Measurements from ENCODE around the gene CYB561D2. TPM values are rescaled to one million over a fixed set of nuclear protein-coding genes. Genes with fewer than 3 reads are reported as not detected.
A peak's percentile ranks its signal among the peaks of the same experiment; 100 is the strongest.

The CYB561D2 gene
- total and polyA plus RNA-seq, 9 of the 15 experiments (the other 6 are each of a cell fraction or from before 2014, with no cell fraction given) = 4.2 to 16.6 (median 9.4) TPM

DNA sequence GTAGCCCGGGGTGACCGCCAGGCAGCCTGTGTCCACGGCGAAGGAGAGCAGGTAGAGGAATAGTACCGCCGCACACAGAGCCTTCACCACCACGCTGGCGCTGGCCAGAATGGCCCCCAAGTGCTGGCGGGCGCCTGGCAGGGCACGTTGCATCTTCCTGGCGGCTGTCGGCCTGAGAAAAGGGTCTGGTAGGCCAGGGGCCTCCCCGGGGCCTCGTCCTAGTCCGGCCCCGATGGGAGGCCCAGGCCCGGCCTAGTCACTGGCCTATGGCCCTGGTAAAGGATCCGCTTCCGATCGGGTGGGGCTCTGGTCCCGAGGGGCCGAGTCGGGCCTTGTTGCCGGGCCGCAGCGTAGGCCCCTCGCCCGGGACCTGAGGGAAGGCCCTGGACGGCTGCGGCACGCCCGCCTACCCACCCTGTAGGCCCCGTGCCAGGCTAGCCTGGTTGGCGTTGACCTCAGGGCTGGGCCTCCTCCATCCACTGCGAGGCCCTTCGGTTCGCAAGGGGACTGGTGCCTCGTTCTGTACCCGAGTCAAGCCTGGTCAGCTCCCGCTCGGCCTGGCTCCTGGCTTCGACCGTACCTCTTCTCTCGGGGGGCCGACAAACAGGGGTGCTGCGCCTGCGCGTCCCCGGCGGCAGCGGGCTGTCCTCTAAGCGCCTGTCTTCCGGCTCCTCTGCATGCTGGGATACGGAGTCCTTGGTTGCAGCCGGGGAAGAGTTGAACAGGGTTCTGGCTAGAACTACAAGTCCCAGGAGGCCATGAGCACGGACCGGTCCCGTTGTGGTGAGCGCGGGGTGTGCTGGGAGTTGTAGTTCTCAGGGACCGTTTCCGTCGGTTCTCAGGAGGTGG, 8.5 kb downstream of the CYB561D2 start, which contains the start of gene TMEM115 (continued):
- TF ChIP-seq BRF1 (IDR thresholded peaks at IDR 0.05; ENCODE audit: borderline replicate concordance, extremely low read depth, insufficient read length) = no peak
- no peak for TF ChIP-seq ARHGAP35 (IDR thresholded peaks at IDR 0.05; ENCODE audit: partially characterized antibody)
- no peak for TF ChIP-seq CBFA2T3 (IDR thresholded peaks at IDR 0.05)
- TF ChIP-seq NFIX (CRISPR knock-in tag; IDR thresholded peaks at IDR 0.05; ENCODE audit: low read depth) = no peak
- TF ChIP-seq MCM7 (IDR thresholded peaks at IDR 0.05) = no peak
- TF ChIP-seq ZFP1 (CRISPR knock-in tag; IDR thresholded peaks at IDR 0.05) = no peak
- 0 out of 2 replicates have a peak, but pooled peaks have one; percentile 51 for TF ChIP-seq NR3C1 (CRISPR knock-in tag; IDR thresholded peaks at IDR 0.05)
- TF ChIP-seq, protein P1, sequence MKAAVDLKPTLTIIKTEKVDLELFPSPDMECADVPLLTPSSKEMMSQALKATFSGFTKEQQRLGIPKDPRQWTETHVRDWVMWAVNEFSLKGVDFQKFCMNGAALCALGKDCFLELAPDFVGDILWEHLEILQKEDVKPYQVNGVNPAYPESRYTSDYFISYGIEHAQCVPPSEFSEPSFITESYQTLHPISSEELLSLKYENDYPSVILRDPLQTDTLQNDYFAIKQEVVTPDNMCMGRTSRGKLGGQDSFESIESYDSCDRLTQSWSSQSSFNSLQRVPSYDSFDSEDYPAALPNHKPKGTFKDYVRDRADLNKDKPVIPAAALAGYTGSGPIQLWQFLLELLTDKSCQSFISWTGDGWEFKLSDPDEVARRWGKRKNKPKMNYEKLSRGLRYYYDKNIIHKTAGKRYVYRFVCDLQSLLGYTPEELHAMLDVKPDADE (conservative IDR thresholded peaks at IDR 0.05; ENCODE audit: control insufficient read depth, low read depth, low read length) = peak; percentile 100
- no peak for TF ChIP-seq ZNF124 (CRISPR knock-in tag; IDR thresholded peaks at IDR 0.05)
- TF ChIP-seq, protein P2, sequence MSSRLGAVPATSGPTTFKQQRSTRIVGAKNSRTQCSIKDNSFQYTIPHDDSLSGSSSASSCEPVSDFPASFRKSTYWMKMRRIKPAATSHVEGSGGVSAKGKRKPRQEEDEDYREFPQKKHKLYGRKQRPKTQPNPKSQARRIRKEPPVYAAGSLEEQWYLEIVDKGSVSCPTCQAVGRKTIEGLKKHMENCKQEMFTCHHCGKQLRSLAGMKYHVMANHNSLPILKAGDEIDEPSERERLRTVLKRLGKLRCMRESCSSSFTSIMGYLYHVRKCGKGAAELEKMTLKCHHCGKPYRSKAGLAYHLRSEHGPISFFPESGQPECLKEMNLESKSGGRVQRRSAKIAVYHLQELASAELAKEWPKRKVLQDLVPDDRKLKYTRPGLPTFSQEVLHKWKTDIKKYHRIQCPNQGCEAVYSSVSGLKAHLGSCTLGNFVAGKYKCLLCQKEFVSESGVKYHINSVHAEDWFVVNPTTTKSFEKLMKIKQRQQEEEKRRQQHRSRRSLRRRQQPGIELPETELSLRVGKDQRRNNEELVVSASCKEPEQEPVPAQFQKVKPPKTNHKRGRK (tag; IDR thresholded peaks at IDR 0.05) = no peak
- TF ChIP-seq, protein P3, sequence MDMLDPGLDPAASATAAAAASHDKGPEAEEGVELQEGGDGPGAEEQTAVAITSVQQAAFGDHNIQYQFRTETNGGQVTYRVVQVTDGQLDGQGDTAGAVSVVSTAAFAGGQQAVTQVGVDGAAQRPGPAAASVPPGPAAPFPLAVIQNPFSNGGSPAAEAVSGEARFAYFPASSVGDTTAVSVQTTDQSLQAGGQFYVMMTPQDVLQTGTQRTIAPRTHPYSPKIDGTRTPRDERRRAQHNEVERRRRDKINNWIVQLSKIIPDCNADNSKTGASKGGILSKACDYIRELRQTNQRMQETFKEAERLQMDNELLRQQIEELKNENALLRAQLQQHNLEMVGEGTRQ (CRISPR knock-in tag; IDR thresholded peaks at IDR 0.05) = no peak
- TF ChIP-seq KLF6 (CRISPR knock-in tag; IDR thresholded peaks at IDR 0.05; ENCODE audit: borderline replicate concordance) = 0 out of 2 replicates have a peak, but pooled peaks have one; percentile 6
- TF ChIP-seq SMARCE1 (IDR thresholded peaks at IDR 0.05) = no peak
- TF ChIP-seq RBM25 (IDR thresholded peaks at IDR 0.05; ENCODE audit: low read depth, low read length, severe bottlenecking) = no peak
- TF ChIP-seq RBFOX2 (IDR thresholded peaks at IDR 0.05; ENCODE audit: low read depth, low read length) = peak; percentile 77
- no peak for TF ChIP-seq XRCC4 (IDR thresholded peaks at IDR 0.05; ENCODE audit: extremely low read depth, insufficient read depth, insufficient read length)
- TF ChIP-seq, protein P4, sequence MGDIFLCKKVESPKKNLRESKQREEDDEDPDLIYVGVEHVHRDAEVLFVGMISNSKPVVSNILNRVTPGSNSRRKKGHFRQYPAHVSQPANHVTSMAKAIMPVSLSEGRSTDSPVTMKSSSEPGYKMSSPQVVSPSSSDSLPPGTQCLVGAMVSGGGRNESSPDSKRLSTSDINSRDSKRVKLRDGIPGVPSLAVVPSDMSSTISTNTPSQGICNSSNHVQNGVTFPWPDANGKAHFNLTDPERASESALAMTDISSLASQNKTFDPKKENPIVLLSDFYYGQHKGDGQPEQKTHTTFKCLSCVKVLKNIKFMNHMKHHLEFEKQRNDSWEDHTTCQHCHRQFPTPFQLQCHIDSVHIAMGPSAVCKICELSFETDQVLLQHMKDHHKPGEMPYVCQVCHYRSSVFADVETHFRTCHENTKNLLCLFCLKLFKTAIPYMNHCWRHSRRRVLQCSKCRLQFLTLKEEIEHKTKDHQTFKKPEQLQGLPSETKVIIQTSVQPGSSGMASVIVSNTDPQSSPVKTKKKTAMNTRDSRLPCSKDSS (IDR thresholded peaks at IDR 0.05; ENCODE audit: low read depth, partially characterized antibody) = no peak
- TF ChIP-seq POLR2G (IDR thresholded peaks at IDR 0.05; ENCODE audit: low read depth, low read length) = peak; percentile 74
- no peak for TF ChIP-seq ZNF347 (CRISPR knock-in tag; IDR thresholded peaks at IDR 0.05; ENCODE audit: low read depth)
- no peak for TF ChIP-seq XRCC3 (IDR thresholded peaks at IDR 0.05)
- TF ChIP-seq, protein P5, sequence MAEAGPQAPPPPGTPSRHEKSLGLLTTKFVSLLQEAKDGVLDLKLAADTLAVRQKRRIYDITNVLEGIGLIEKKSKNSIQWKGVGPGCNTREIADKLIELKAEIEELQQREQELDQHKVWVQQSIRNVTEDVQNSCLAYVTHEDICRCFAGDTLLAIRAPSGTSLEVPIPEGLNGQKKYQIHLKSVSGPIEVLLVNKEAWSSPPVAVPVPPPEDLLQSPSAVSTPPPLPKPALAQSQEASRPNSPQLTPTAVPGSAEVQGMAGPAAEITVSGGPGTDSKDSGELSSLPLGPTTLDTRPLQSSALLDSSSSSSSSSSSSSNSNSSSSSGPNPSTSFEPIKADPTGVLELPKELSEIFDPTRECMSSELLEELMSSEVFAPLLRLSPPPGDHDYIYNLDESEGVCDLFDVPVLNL (CRISPR knock-in tag; IDR thresholded peaks at IDR 0.05; ENCODE audit: low read depth) = no peak
- TF ChIP-seq ZBTB17 (CRISPR knock-in tag; IDR thresholded peaks at IDR 0.05) = no peak
- no peak for TF ChIP-seq HNRNPLL (IDR thresholded peaks at IDR 0.05; ENCODE audit: low read depth, low read length, poor library complexity, severe bottlenecking)
